GM13977 (cell line): Measurements from ENCODE around the gene ABCC9.

Experiments used
- DNase-seq: peaks from one replicate; pipeline ENCODE4 v3.0.0; 2012; ENCODE audit warnings: low spot score
- CTCF ChIP-seq: IDR thresholded peaks from 2 replicates; pipeline ENCODE4 v1.5.1; 2012; ENCODE audit warnings: mild to moderate bottlenecking, control low read depth; ENCODE audit not compliant: insufficient read depth; ENCODE audit errors: extremely low read depth, missing control alignments
- in situ Hi-C: fragments of 300-500 bp; cut with MboI; formaldehyde crosslinking; loops from one replicate; pipeline ENCODE4 v1.12.0; 2022; ENCODE audit warnings: low sequenced_read_pairs, low pct_unique_long_range_greater_than_20kb, mixed read lengths, inconsistent platforms; ENCODE audit not compliant: unreplicated experiment

The ABCC9 gene

DNA sequence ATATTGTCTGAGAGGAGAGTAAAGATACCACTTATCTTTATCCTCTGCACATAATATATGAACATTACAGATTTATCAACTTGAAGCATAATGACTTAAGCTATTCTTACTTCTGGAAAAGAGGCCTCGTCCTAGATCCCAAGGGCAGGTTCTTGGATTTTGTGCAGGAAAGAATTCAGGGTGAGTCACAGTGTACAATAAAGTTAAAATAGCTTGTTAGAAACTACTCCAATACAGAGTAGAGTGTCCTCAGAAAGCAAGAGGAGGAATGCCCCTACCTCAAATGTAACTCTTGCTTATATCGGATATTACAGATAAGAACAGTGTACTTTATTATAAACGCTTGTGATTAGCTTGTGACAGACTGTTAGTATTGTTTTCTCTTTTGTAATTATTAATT lies 41.9 kb upstream of the ABCC9 start:
- in situ Hi-C loops = no loop called here
- no peak for TF ChIP-seq CTCF
- DNase-seq = no peak

DNA sequence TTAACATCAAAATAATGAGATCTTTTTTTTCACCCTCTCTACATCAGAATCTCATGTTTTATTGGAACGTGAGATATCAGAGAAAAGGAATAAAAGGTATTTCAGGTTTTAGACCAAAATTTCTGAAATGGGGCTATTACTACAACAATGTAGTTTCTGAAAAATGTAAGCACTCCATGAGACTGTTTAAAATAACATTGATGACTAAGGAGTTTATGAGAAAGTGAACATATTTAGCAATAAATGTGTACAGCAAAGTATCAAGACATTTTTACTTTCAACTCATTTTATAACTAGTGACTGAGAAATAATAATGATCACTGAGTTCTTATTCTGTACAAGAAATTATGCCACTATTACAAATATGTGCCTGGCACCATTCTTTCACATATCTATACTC lies 39.3 kb upstream of the ABCC9 start:
- no peak for TF ChIP-seq CTCF
- in situ Hi-C loops = no loop called here
- DNase-seq = no peak

GRCh38 chr12:21975293-21975692 lies 34.1 kb upstream of the ABCC9 start:
- no peak for DNase-seq
- in situ Hi-C loops = no loop called here
- no peak for TF ChIP-seq CTCF

DNA sequence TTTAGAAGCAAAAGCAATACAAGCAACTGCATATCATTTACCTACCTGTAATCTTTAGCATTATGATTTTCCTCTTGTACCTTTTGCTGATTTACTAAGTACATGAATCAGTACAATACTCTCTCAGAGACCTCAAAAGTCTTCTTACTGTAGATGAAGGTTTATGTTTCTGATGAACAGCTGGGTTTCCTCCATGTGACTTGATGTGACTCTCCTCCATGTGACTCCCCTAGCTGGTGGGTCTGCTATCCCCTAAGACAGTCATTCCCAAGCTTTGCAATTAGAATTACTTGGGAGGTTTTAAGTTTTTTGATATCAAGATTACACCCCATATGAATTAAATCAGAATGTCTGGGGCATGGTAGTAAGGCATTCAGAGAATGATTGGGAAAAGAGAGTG lies 32.0 kb upstream of the ABCC9 start:
- no peak for TF ChIP-seq CTCF
- in situ Hi-C loops = no loop called here
- DNase-seq = no peak

DNA sequence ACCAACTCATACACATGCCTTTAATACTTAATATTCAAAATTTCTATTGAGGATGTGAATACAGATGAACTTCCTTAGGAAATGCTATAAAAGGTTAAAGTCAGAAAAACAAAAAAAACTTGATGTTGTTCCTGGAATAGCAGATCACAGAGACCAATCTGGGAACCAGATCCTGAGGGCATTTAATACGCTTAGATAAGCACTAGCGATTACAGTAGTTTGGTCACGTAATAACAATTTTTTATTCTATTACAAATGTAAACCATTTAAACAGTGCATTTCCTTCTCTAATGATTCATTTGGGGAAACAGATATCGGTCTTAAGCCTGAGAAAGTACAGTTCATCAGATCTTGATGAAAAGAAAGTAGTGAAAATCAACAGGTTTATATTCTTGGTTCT lies 30.8 kb upstream of the ABCC9 start:
- DNase-seq = no peak
- TF ChIP-seq CTCF = no peak
- in situ Hi-C loops = no loop called here

GRCh38 chr12:21971344-21971743 lies 30.1 kb upstream of the ABCC9 start:
- in situ Hi-C loops = no loop called here
- no peak for DNase-seq
- TF ChIP-seq CTCF = no peak

- no peak for DNase-seq
- no peak for TF ChIP-seq CTCF
- in situ Hi-C loops = no loop called here
These were observed 21.6 kb upstream of the ABCC9 start for GRCh38 chr12:21962821-21963220.
